PC-9 (cell line): Measurements from ENCODE around the gene TTC31. TPM values are rescaled to one million over a fixed set of nuclear protein-coding genes. Genes with fewer than 3 reads are reported as not detected.
"Not testable (repeated sequence)": the region's sequence is repeated elsewhere in the genome, so short reads cannot be mapped to it uniquely, and the experiment has no call there.

Source experiments
- BruUV-seq: library from RNA; stranded (reverse); fragments of 400-500 nt; replicated peaks from 2 replicates; lab custom pipeline; 2021; lab: Mats Ljungman, UMichigan
- CTCF ChIA-PET: fragments of 300-600 bp; sonication (Branson Sonifier 250); formaldehyde crosslinking; loops from one replicate; lab custom pipeline; 2022; ENCODE audit warnings: antibody characterized with exemption; lab: Charles Lee
- POLR2A ChIA-PET: fragments of 300-600 bp; sonication (Branson Sonifier 250); formaldehyde crosslinking; loops from one replicate; lab custom pipeline; 2022; ENCODE audit warnings: antibody characterized with exemption; ENCODE audit not compliant: unreplicated experiment; lab: Charles Lee
- DNase-seq, 2 experiments: peaks; one replicate each; pipeline versions ENCODE4 v3.0.0 to v3.0.0-alpha.2; 2015 to 2022; ENCODE audit warnings: mixed read lengths in 1 of 2
- H2AFZ ChIP-seq: fragments of 200-600 bp; sonication (generic); 2 replicates; pipeline ENCODE4 v1.8.1; 2017; ENCODE audit warnings: antibody characterized with exemption
- H3F3A ChIP-seq: fragments of 200-600 bp; sonication (generic); 2 replicates; pipeline ENCODE4 v1.8.1; 2017; ENCODE audit warnings: antibody characterized with exemption, mild to moderate bottlenecking, low read depth; ENCODE audit not compliant: insufficient read depth
- H3K27ac ChIP-seq: fragments of 200-600 bp; sonication (generic); 2 replicates; pipeline ENCODE4 v1.6.1; 2016; ENCODE audit warnings: mixed run types
- H3K27me3 ChIP-seq: fragments of 200-600 bp; sonication (generic); 2 replicates; pipeline ENCODE4 v1.6.1; 2016; ENCODE audit warnings: low read depth, mixed run types; ENCODE audit not compliant: insufficient read depth
- H3K36me3 ChIP-seq: fragments of 200-600 bp; sonication (generic); 2 replicates; pipeline ENCODE4 v1.6.1; 2016; ENCODE audit warnings: low read depth, mixed run types
- H3K4me1 ChIP-seq: fragments of 200-600 bp; sonication (generic); replicated peaks from 2 replicates; pipeline ENCODE4 v1.6.1; 2016; ENCODE audit warnings: mixed run types; ENCODE audit not compliant: insufficient read depth
- H3K4me2 ChIP-seq: fragments of 200-600 bp; sonication (generic); 2 replicates; pipeline ENCODE4 v1.6.1; 2017; ENCODE audit warnings: mixed run types
- H3K4me3 ChIP-seq: fragments of 200-600 bp; sonication (generic); 2 replicates; pipeline ENCODE4 v1.6.1; 2016; ENCODE audit warnings: mixed run types
- H3K79me2 ChIP-seq: fragments of 200-600 bp; sonication (generic); 2 replicates; pipeline ENCODE4 v1.6.1; 2017; ENCODE audit warnings: low read depth, mixed run types
- H3K9me2 ChIP-seq: fragments of 200-600 bp; sonication (generic); 2 replicates; pipeline ENCODE4 v1.8.1; 2017; ENCODE audit warnings: mild to moderate bottlenecking; ENCODE audit not compliant: insufficient read depth
- H3K9me3 ChIP-seq: fragments of 200-600 bp; sonication (generic); 2 replicates; pipeline ENCODE4 v1.8.1; 2016; ENCODE audit warnings: low read depth; ENCODE audit not compliant: insufficient read depth
- H4K20me1 ChIP-seq: fragments of 200-600 bp; sonication (generic); 2 replicates; pipeline ENCODE4 v1.8.1; 2017; ENCODE audit not compliant: insufficient read depth
- EZH2 ChIP-seq: fragments of 200-600 bp; sonication (generic); IDR thresholded peaks from 2 replicates; pipeline ENCODE4 v1.8.0; 2017; ENCODE audit warnings: antibody characterized with exemption, low read depth
- intact Hi-C: fragments of 100-400 bp; cut with micrococcal nuclease; formaldehyde crosslinking; loops from one replicate; pipeline ENCODE4 v1.10.0; 2022; ENCODE audit not compliant: unreplicated experiment
- total RNA-seq: library from RNA; stranded (reverse); gene quantifications from 2 replicates; pipeline ENCODE4 v1.2.3, GENCODE V29; 2021
- TF ChIP-seq, protein P1 (sequence below): fragments of 200-600 bp; sonication (generic); conservative IDR thresholded peaks from 2 replicates; pipeline ENCODE4 v1.6.1; 2017; ENCODE audit warnings: mixed run types, antibody characterized with exemption, mild to moderate bottlenecking, moderate library complexity

TTC31 gene
- total RNA-seq, 1 experiment from 2014 or later = 20.1 TPM

DNA sequence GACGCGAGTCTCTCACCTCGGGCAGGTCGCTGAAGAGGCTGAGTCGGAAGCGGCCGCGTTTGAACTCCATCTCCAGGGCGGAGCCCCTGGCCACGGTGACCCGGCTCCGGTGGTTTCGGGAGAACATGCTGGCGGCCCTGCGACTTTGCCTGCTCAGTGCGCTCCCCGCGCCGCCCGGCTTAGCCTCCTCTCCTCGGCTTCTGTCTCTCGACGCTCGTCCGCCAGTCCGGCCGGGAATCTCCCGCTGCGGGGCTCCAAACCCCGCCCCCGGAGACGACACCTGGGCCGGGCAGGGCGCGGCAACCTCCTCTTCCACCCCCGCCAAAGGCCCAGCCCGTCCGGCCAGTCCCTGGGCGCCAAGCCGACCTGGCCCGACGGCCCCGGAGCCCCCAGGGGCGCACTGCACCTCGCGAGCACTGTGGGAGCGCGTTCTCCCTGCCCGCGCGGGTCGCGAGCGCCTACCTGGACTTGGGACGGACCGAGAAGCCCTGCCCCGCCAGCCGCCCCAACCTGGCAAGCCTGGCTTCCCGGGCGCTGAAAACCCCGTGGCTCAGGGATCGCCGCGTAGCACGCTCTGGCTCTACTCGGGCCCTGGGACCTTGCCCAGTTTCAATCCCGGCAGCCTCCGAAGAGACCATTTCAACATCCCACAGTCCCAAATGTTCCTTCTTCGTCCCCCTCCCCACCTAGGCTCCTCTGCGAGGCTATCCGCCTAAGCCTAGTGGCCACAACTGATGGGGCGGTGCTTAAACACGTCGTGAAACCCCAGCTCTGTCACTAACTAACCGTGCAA, 41.0 kb upstream of the TTC31 start, which contains the start of gene RTKN:
TSS of gene RTKN (minus strand) at position 248 of the 793 bp plus-strand sequence. CDS start at position 127, 121 bp downstream.
- H3K27ac ChIP-seq = peak within 1 kb of the TSS; percentile 64
- H3K9me2 ChIP-seq = no peaks in the 10 kb centered on the region
- DNase-seq = peak; percentile 74 to 85
- ChIA-PET POLR2A (no interaction called here), CTCF (no interaction called here)
- no peak for TF ChIP-seq EZH2
- intact Hi-C loops = no loop called here
- peaks cover 23% of the 10 kb centered on the region for H3F3A ChIP-seq
- peaks cover 35% of the 10 kb centered on the region for H3K79me2 ChIP-seq
- TSS peak; percentile 64 for BruUV-seq
- H3K36me3 ChIP-seq = 0 out of 2 replicates have a peak, but pooled peaks cover 4% of the 10 kb centered on the region
- H2AFZ ChIP-seq = peak within 1 kb of the TSS; percentile 87
- H3K4me1 ChIP-seq = peaks cover 17% of the 10 kb centered on the region
- H3K27me3 ChIP-seq = no peaks in the 10 kb centered on the region
- H3K9me3 ChIP-seq = no peaks in the 10 kb centered on the region
- peaks cover 24% of the 10 kb centered on the region for H4K20me1 ChIP-seq
- peak within 1 kb of the TSS; percentile 93 for H3K4me2 ChIP-seq
- H3K4me3 ChIP-seq = peak within 1 kb of the TSS; percentile 66

DNA sequence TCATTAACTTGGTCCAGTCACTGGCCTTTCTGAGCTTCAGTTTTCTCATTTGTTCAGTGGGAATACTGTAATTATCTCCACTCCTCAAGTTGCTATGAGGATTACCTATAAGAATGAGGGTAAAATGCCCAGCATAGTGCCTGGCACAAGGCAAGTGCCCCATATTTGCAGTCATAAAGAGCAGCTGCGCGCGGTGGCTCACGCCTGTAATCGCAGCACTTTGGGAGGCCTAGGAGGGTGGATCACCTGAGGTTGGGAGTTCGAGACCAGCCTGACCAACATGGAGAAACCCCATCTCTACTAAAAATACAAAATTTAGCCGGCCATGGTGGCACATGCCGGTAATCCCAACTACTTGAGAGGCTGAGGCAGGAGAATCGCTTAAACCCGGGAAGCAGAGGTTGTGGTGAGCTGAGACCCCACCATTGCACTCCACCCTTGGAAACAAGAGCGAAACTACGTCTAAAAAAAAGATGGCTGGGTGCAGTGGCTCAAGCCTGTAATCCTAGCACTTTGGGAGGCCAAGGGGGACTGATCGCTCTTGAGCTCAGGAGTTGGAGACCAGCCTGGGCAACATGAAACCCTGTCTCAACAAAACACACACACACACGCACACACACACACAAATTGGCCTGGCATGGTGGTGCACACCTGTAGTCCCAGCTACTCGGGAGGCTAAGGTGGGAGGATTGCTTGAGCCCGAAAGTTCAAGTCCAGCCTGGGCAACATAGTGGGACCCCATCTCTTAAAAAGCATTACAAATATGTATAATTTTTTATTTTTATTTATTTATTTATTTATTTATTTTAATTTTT, 40.2 kb upstream of the TTC31 start:
- CTCF ChIA-PET, intact Hi-C loops, H3K36me3 ChIP-seq, H3K9me3 ChIP-seq, H3K27me3 ChIP-seq, POLR2A ChIA-PET, BruUV-seq, H3K9me2 ChIP-seq, DNase-seq: not testable (repeated sequence)
- Histone ChIP-seq H2AFZ (peak overlapping the region; percentile 87), H3F3A (peaks cover 23% of the 10 kb centered on the region), H3K27ac (peak overlapping the region; percentile 64), H3K79me2 (peaks cover 27% of the 10 kb centered on the region), H3K4me3 (peak overlapping the region; percentile 66), H4K20me1 (peaks cover 23% of the 10 kb centered on the region), H3K4me1 (peaks cover 17% of the 10 kb centered on the region), H3K4me2 (peak overlapping the region; percentile 93)

DNA sequence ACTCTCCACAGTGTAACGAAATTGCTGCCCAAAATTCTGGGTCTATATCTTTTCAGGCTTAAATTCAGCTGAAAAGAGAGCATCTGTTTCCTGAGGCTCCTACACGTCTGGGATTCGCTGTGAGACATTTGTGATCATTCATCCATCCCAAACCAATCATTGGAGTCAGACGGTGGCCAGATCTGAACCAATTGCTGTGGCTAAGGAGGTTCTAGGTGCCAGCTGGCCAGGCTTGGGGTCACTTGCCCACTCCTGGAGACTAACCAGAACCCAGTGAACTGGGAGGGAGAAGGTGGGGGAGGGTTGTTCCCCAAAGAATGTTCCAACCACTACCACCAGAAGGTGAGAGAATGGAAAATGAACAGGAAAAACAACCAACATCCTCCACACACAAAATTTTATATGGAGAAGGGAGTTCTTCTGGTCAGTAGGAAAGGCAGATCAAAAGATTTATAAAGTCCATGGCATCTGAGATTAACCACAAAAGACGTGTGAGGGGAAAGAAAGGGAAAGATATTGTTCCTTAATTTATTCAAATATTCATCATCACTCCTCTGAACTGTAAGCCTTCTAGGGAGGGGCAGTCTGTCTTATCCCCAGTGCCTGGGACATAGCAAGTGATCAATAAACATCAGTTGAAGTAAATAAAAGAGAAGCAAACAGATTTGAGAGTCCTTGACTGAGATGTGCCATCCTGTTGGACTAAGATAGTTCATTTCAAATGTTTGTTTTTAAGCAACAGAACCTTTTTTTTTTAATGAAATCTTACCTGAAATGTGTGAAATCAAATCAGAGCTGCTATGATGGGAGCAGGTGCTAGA, 38.2 kb upstream of the TTC31 start:
- Histone ChIP-seq H3F3A (peaks cover 23% of the 10 kb centered on the region), H2AFZ (no peak overlapping the region), H3K27me3 (no peaks in the 10 kb centered on the region), H4K20me1 (peaks cover 3% of the 10 kb centered on the region; the same call in 1 of the 2 replicates), H3K9me3 (no peaks in the 10 kb centered on the region), H3K36me3 (no peaks in the 10 kb centered on the region), H3K4me3 (no peak overlapping the region), H3K4me1 (peaks cover 15% of the 10 kb centered on the region), H3K4me2 (no peak overlapping the region; the same call in 1 of the 2 replicates), H3K9me2 (no peaks in the 10 kb centered on the region), H3K79me2 (peaks cover 6% of the 10 kb centered on the region), H3K27ac (no peak overlapping the region)
- intact Hi-C loops = no loop called here
- ChIA-PET POLR2A (interaction anchor here (1.0 kb wide), 1 partner anchor 14 kb away, joined by 8 read pairs; the partner anchor contains the start of gene WBP1), CTCF (no interaction called here)
- DNase-seq = peak in 1 of 2 experiments; percentile 18
- TF ChIP-seq, protein P1, sequence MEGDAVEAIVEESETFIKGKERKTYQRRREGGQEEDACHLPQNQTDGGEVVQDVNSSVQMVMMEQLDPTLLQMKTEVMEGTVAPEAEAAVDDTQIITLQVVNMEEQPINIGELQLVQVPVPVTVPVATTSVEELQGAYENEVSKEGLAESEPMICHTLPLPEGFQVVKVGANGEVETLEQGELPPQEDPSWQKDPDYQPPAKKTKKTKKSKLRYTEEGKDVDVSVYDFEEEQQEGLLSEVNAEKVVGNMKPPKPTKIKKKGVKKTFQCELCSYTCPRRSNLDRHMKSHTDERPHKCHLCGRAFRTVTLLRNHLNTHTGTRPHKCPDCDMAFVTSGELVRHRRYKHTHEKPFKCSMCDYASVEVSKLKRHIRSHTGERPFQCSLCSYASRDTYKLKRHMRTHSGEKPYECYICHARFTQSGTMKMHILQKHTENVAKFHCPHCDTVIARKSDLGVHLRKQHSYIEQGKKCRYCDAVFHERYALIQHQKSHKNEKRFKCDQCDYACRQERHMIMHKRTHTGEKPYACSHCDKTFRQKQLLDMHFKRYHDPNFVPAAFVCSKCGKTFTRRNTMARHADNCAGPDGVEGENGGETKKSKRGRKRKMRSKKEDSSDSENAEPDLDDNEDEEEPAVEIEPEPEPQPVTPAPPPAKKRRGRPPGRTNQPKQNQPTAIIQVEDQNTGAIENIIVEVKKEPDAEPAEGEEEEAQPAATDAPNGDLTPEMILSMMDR = no peak
- TF ChIP-seq EZH2 = no peak
- no TSS peak for BruUV-seq
